KG1 (cell line): Measurements from ENCODE around the gene PRMT2.

Experiments
- DNase-seq: peaks from one replicate; lab custom pipeline; 2025; lab: John Stamatoyannopoulos, UW

The PRMT2 gene

GRCh38 chr21:46643379-46644177 is 8.1 kb downstream of the PRMT2 start:
- DNase-seq, result no peak

DNA sequence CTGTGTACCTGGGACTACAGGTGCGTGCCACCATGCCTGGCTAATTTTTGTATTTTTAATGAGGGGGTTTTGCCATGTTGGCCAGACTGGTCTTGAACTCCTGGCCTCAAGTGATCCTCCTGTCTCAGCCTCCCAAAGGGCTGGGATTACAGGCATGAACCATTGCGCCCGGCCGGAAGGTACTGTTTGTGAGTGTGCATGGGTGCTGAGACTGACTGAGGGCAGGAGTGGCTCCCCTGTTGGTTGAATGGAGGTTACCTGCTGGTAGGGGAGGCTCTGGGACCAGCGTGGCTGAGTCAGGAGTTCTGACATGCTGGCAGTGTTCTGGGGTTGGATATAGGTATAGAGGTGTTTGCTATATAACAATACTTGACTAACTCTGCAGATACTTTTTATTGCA is 10.4 kb downstream of the PRMT2 start:
- DNase-seq, result no peak

- DNase-seq, result no peak
Measured at GRCh38 chr21:46646541-46647154, 11.2 kb downstream of the PRMT2 start.

- no peak for DNase-seq
Measured at GRCh38 chr21:46648539-46648938, 13.1 kb downstream of the PRMT2 start.

DNA sequence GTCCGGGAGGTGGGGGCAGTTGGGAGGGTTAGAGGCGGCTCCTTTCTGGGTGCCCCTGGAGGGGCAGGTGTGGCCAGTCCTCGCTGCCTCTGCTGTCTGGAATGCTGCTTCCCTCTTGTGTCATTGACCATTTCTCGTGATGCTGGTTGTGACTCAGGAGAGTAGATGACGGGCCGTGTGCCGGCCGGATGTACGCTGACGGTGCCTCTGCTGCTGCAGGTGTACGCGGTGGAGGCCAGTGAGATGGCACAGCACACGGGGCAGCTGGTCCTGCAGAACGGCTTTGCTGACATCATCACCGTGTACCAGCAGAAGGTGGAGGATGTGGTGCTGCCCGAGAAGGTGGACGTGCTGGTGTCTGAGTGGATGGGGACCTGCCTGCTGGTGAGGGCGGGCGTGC is 13.9 kb downstream of the PRMT2 start:
- DNase-seq, result no peak

DNA sequence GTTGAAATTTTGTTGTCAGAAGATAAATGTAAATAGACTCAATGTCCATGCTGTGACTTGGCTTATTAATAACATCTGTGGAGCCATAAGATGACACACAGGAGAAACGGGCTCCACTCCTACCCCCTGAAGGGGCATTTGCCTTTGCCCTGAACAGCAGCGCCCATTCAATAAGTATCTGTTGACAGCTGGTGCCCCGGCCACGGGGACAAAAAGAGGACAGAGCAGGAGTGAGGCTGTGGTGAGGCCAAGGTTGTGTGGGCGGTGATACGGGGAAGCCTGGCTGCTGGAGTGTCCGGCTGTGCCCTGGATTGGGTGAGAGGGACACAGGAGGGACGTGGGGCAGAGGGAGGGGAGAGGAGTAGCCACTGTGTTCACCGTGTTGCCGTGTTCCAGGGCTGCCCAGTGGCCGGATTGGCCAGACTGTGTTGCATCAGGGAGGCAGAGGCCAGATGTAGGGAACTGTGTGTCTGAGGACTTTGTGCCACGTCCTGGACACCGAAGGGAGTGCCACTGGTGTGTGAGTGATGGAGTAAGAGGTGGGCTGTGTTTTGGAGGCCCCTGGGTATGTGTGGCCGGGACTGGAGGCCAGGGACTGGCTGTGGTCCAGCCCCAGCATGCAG is 15.1 kb downstream of the PRMT2 start:
- DNase-seq, result no peak

- DNase-seq, result no peak
Measured at GRCh38 chr21:46651121-46651520, 15.6 kb downstream of the PRMT2 start.

- DNase-seq, result no peak
Measured at GRCh38 chr21:46655230-46655629, 19.8 kb downstream of the PRMT2 start.

DNA sequence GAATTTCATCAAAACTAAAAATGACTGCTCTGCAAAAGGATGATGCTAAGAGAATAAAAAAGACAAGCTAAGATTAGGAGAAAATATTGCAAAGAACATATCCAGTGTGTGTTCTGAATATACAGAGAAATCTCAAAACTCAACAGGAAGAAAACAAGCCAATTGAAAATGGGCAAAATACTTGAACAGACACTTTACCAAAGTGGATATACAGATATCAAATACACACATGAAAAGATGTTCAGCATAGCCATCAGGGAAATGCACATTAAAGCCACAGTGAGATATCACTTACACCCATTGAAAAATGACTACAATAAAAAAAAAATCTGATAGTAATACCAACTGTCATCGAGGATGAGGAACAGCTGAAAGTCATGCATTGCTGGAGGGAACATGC is 21.3 kb downstream of the PRMT2 start:
- no peak for DNase-seq

DNA sequence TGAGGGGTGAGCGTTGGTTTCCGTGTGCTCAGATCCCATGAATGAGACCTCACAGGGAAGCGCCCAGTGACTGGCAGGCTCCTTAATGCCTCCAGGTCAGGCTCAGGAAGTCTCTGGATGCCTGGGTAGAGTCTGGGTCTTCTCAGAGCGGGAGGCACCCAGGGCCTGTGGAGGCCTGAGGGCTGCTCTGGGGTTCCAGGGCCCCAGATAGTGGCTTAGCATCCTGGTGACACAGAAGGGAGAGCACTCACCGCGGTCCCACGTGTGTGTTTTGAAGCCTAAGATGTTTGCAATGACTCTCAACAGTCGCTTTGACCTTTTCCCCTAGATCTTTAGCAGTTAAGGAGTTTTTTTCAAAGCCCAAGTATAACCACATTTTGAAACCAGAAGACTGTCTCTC is 25.0 kb downstream of the PRMT2 start:
- DNase-seq, result no peak

- no peak for DNase-seq
Measured at GRCh38 chr21:46661211-46661625, 25.7 kb downstream of the PRMT2 start.

- DNase-seq, result no peak
Measured at GRCh38 chr21:46661642-46662366, 26.3 kb downstream of the PRMT2 start.

DNA sequence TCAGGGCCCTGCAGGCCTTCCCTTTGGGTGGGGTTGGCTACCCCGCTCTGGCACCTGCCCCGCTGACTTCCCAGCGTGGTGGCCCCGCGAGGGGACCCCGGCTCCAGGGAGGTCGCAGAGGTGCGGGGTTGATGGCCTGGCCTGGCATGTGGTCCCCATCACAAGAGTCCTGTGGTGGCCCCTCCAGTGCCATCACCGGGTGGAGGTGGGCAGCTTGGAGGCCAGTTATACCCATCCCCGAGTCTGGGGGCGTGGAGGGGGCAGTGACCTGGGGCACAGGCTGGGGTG is 26.8 kb downstream of the PRMT2 start:
- no peak for DNase-seq

GRCh38 chr21:46662765-46663500 is 27.5 kb downstream of the PRMT2 start:
- DNase-seq, result no peak

- no peak for DNase-seq
Measured at GRCh38 chr21:46663754-46664153, 28.3 kb downstream of the PRMT2 start.

- no peak for DNase-seq
Measured at GRCh38 chr21:46664316-46664995, 29.0 kb downstream of the PRMT2 start.

DNA sequence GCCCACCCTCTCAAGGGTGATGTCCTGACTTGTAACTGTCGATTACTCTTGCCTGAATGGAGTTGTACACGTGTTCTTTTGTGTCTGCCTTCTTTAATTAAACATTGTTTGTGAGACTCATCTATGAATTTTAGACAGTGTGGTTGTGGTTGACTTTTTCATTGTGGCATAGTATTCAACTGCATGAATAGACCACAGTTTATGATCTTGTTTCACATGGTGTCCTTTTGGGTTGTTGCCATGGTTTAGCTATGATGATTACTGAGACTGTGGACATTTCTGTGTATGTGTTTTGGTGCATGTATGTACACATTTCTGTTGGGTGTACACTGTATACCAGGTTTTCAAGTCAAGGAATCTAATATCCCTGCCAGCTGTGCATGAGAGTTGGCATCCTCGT is 30.1 kb downstream of the PRMT2 start:
- DNase-seq, result no peak

- DNase-seq, result no peak
Measured at GRCh38 chr21:46666941-46667740, 31.7 kb downstream of the PRMT2 start.

- no peak for DNase-seq
Measured at GRCh38 chr21:46667741-46668380, 32.4 kb downstream of the PRMT2 start.

DNA sequence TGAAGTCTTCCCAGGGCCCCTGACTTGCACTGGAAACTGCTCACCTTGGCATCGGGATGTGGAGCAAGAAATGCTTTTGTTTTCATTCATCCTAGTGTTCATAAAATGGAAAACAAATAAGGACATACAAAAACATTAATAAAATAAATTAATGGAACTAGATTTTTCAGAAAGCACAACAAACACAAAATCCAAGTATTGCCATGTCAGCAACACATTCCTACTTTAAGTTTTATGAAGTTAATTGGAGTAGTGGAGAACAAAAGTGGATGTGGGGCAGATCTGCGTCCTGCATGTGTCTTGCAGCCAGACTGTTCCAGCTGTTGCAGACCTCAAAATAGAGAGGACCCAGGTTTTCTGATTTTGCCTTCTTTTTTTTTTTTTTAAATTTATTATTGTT is 32.9 kb downstream of the PRMT2 start:
- DNase-seq, result no peak
